ENCODE data around the gene HSPA4.

HSPA4 gene

DNA sequence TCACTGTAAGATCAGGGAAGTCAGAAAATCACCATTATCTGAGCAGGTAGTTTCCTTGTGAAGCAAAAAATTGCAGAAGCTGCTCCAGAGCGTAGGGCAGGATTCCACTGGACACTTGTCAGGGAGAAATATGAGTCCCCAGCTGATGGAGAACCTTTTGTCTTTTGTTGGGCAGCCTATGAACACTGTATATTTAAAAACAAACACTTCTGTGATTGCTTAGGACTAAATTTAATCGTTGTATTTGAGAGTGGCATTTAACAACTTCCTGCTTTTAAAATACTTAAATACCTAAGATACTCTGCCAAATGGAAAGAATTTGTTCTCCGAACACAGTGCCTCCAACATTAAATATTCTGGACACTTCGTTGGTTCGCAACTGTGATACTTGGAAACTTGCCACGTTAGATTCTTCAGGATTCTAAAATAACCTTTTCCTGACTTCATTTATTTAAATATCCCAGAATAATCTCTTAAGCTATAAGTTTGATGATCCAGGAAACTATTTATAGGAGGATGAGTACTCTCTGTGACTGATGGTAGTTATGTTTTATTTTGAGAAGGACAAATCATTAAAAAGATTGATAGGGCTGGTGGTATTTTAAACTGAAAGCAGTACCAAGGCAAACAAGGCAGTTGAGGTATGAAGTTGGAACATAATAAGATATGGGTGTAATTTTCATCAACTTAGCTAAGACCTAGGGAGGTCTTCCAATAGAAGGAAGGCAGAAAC lies 2.7 kb upstream of the HSPA4 start:
- TF ChIP-seq, protein P1, sequence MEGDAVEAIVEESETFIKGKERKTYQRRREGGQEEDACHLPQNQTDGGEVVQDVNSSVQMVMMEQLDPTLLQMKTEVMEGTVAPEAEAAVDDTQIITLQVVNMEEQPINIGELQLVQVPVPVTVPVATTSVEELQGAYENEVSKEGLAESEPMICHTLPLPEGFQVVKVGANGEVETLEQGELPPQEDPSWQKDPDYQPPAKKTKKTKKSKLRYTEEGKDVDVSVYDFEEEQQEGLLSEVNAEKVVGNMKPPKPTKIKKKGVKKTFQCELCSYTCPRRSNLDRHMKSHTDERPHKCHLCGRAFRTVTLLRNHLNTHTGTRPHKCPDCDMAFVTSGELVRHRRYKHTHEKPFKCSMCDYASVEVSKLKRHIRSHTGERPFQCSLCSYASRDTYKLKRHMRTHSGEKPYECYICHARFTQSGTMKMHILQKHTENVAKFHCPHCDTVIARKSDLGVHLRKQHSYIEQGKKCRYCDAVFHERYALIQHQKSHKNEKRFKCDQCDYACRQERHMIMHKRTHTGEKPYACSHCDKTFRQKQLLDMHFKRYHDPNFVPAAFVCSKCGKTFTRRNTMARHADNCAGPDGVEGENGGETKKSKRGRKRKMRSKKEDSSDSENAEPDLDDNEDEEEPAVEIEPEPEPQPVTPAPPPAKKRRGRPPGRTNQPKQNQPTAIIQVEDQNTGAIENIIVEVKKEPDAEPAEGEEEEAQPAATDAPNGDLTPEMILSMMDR (IDR thresholded peaks at IDR 0.05; ENCODE audit: low read depth, low read length, missing control alignments) = no peak
- DNase-seq = no peak
- Histone ChIP-seq H3K27me3 (replicated peaks) (no peaks in the 10 kb centered on the region), H3K4me3 (ENCODE audit: low read depth, low read length) (no peak overlapping the region), H3K27ac (peak overlapping the region; percentile 43), H3K36me3 (replicated peaks) (no peaks in the 10 kb centered on the region)
- in situ Hi-C loops (cut with HindIII; ENCODE audit: low pct_ligation_motif_present, low sequenced_read_pairs) = no loop called here

DNA sequence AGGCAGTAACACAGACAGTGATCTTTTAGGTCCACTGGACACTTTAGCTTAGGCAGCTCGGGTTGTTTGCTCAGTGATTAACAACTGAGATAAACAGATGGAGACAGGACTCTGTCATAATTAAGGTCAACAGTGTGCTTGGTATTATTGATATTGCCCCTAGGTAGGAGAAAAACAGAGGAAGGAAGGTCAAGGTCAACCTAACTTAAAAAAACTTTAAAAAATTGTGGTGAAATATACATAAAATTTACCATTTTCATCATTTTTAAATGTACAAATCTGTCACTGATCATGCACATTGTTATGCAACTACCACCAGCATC lies 2.1 kb upstream of the HSPA4 start:
- H3K36me3 ChIP-seq (replicated peaks) = no peaks in the 10 kb centered on the region
- H3K27me3 ChIP-seq (replicated peaks) = no peaks in the 10 kb centered on the region
- H3K27ac ChIP-seq = peak overlapping the region; percentile 43
- peak; percentile 23 for DNase-seq
- in situ Hi-C loops (cut with HindIII; ENCODE audit: low pct_ligation_motif_present, low sequenced_read_pairs) = no loop called here
- no peak overlapping the region for H3K4me3 ChIP-seq (ENCODE audit: low read depth, low read length)
- TF ChIP-seq, protein P1 (IDR thresholded peaks at IDR 0.05; ENCODE audit: low read depth, low read length, missing control alignments) = no peak

DNA sequence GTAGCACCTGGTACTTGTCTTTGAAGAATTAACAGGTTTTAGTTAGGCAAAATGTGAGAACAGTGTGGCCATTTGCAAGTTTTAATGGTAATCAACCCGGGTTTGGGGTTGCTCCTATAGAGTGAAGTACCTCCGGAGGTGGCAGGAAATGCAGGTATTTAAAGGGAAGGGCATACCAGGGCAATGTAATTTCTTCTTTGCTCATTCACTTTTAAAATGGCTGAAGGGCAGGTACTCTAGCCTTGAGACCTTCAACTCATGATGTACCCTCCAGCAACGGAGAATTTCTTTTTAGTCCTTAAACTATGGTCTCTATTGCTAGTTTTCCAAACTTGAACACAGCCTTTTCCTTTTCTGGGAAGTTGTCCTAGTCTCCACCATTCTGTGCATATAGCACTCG lies 1.3 kb upstream of the HSPA4 start:
- TF ChIP-seq, protein P1 (IDR thresholded peaks at IDR 0.05; ENCODE audit: low read depth, low read length, missing control alignments) = no peak
- in situ Hi-C loops (cut with HindIII; ENCODE audit: low pct_ligation_motif_present, low sequenced_read_pairs) = no loop called here
- H3K4me3 ChIP-seq (ENCODE audit: low read depth, low read length) = peak overlapping the region; percentile 99

GRCh38 chr5:133051061-133051541 lies 712 bp upstream of the HSPA4 start:
- Histone ChIP-seq H3K4me3 (ENCODE audit: low read depth, low read length) (peak overlapping the region; percentile 99), H3K36me3 (replicated peaks) (no peaks in the 10 kb centered on the region), H3K27me3 (replicated peaks) (no peaks in the 10 kb centered on the region), H3K27ac (peak overlapping the region; percentile 94)
- in situ Hi-C loops (cut with HindIII; ENCODE audit: low pct_ligation_motif_present, low sequenced_read_pairs) = no loop called here
- DNase-seq = no peak
- TF ChIP-seq, protein P1 (IDR thresholded peaks at IDR 0.05; ENCODE audit: low read depth, low read length, missing control alignments) = no peak

More for the DNA sequence above, 1.3 kb upstream of the HSPA4 start:
- no peak for DNase-seq
- Histone ChIP-seq H3K27ac (peak overlapping the region; percentile 94), H3K27me3 (replicated peaks) (no peaks in the 10 kb centered on the region), H3K36me3 (replicated peaks) (no peaks in the 10 kb centered on the region)

GRCh38 chr5:133052317-133053175 lies 733 bp downstream of the HSPA4 start:
- DNase-seq = peak; percentile 40
- Histone ChIP-seq H3K4me3 (ENCODE audit: low read depth, low read length) (peak overlapping the region; percentile 99), H3K27ac (peak overlapping the region; percentile 94), H3K36me3 (replicated peaks) (no peaks in the 10 kb centered on the region), H3K27me3 (replicated peaks) (no peaks in the 10 kb centered on the region)
- in situ Hi-C loops (cut with HindIII; ENCODE audit: low pct_ligation_motif_present, low sequenced_read_pairs) = no loop called here
- TF ChIP-seq, protein P1 (IDR thresholded peaks at IDR 0.05; ENCODE audit: low read depth, low read length, missing control alignments) = no peak
